Dendritic cell treated with granulocyte-macrophage colony-stimulating factor and Interleukin-4, amounts not matched to agents 40 ng/mL and 50 ng/mL, for 4 days (primary cell): ENCODE results near the gene PCDHB11.
"Not testable (repeated sequence)": the region's sequence is repeated elsewhere in the genome, so short reads cannot be mapped to it uniquely, and the experiment has no call there.

Source experiments
- H3K27ac Mint-ChIP-seq: one replicate; pipeline ENCODE4 v1.8.0; 2022; ENCODE audit warnings: mild to moderate bottlenecking, mixed read lengths
- H3K27me3 Mint-ChIP-seq: one replicate; pipeline ENCODE4 v1.8.0; 2022; ENCODE audit warnings: mild to moderate bottlenecking, mixed read lengths
- H3K36me3 Mint-ChIP-seq: one replicate; pipeline ENCODE4 v1.8.0; 2022; ENCODE audit warnings: low read depth, mixed read lengths
- H3K4me1 Mint-ChIP-seq: one replicate; pipeline ENCODE4 v1.8.0; 2022; ENCODE audit warnings: low read depth, mixed read lengths
- H3K4me3 Mint-ChIP-seq: one replicate; pipeline ENCODE4 v1.8.0; 2022; ENCODE audit warnings: mild to moderate bottlenecking, moderate library complexity, mixed read lengths
- H3K9me3 Mint-ChIP-seq: one replicate; pipeline ENCODE4 v1.8.0; 2022; ENCODE audit warnings: mixed read lengths
- intact Hi-C: fragments of 100-400 bp; cut with micrococcal nuclease; formaldehyde crosslinking; loops from one replicate; pipeline ENCODE4 v1.15.0; 2022

Gene PCDHB11

DNA sequence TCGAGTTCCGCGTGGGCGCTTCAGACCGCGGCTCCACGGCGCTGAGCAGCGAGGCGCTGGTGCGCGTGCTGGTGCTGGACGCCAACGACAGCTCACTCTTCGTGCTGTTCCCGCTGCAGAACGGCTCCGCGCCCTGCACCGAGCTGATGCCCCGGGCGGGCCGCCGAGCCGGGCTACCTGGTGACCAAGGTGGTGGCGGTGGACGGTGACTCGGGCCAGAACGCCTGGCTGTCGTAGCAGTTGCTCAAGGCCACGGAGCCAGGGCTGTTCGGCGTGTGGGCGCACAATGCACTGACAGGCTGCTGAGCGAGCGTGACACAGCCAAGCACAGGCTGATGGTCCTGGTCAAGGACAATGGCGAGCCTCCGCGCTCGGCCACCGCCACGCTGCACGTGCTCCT is 42.1 kb downstream of the PCDHB11 start:
- Mint-ChIP-seq H3K36me3 (peaks cover 9% of the 10 kb centered on the region), H3K27me3 (peaks cover 25% of the 10 kb centered on the region), H3K9me3 (peaks cover 89% of the 10 kb centered on the region), H3K27ac (no peak overlapping the region), H3K4me3 (no peak overlapping the region), H3K4me1 (no peaks in the 10 kb centered on the region)
- intact Hi-C loops, result no loop called here

DNA sequence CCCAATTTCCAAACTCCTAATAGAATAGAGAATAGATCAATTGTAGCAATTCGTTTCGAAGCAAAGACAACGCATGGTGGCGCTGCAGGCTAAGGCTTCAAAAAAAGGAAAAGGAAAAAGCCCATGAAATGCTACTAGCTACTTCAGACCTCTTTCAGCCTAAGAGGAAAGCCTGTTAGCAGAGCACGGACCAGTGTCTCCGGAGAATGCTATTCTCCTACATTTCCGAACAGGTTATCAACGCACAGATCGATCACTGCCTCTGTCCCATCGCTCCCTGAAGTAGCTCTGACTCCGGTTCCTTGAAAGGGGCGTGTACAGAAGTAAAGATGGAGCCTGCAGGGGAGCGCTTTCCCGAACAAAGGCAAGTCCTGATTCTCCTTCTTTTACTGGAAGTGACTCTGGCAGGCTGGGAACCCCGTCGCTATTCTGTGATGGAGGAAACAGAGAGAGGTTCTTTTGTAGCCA is 45.9 kb downstream of the PCDHB11 start, which contains the start of gene PCDHB15:
PCDHB15 (plus strand) TSS at position 146 of the 468 bp plus-strand sequence; CDS start at position 330, 184 bp downstream.
- intact Hi-C loops, result no loop called here
- peaks cover 96% of the 10 kb centered on the region for H3K9me3 Mint-ChIP-seq
- H3K36me3 Mint-ChIP-seq, result peaks cover 6% of the 10 kb centered on the region
- H3K4me3 Mint-ChIP-seq, result no peak within 1 kb of the TSS
- H3K27ac Mint-ChIP-seq, result no peak within 1 kb of the TSS
- peaks cover 20% of the 10 kb centered on the region for H3K27me3 Mint-ChIP-seq
- H3K4me1 Mint-ChIP-seq, result no peaks in the 10 kb centered on the region

DNA sequence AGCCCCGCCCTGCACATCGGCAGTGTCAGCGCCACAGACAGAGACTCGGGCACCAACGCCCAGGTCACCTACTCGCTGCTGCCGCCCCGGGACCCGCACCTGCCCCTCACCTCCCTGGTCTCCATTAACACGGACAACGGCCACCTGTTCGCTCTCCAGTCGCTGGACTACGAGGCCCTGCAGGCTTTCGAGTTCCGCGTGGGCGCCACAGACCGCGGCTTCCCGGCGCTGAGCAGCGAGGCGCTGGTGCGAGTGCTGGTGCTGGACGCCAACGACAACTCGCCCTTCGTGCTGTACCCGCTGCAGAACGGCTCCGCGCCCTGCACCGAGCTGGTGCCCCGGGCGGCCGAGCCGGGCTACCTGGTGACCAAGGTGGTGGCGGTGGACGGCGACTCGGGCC is 47.5 kb downstream of the PCDHB11 start:
- H3K4me3 Mint-ChIP-seq, H3K27ac Mint-ChIP-seq, H3K27me3 Mint-ChIP-seq, intact Hi-C loops, H3K4me1 Mint-ChIP-seq, H3K36me3 Mint-ChIP-seq: not testable (repeated sequence)
- H3K9me3 Mint-ChIP-seq, result peaks cover 93% of the 10 kb centered on the region

DNA sequence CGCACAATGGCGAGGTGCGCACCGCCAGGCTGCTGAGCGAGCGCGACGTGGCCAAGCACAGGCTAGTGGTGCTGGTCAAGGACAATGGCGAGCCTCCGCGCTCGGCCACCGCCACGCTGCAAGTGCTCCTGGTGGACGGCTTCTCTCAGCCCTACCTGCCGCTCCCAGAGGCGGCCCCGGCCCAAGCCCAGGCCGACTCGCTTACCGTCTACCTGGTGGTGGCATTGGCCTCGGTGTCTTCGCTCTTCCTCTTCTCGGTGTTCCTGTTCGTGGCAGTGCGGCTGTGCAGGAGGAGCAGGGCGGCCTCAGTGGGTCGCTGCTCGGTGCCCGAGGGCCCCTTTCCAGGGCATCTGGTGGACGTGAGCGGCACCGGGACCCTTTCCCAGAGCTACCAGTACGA is 48.0 kb downstream of the PCDHB11 start:
- H3K4me3 Mint-ChIP-seq, H3K36me3 Mint-ChIP-seq, H3K27me3 Mint-ChIP-seq, H3K4me1 Mint-ChIP-seq, intact Hi-C loops, H3K27ac Mint-ChIP-seq: not testable (repeated sequence)
- H3K9me3 Mint-ChIP-seq, result peaks cover 93% of the 10 kb centered on the region

DNA sequence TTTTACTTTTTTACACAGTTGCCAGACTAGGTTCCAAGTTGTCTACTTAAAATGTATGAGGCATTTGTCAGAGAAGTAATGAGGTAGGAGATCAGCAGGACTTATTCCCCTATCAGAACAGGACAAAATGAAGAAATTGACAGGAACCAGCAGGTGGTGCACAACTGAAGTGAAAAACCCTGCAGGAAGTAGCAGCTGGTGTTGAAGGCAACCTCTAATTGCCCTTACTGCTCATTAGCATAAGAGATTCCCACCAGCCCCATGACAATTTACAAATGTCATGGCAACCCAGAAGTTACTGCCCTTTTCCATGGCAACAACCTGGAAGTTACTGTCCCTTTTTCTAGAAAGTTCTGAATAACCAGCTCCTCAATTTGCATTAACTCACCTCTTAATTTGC is 51.1 kb downstream of the PCDHB11 start:
- Mint-ChIP-seq H3K9me3 (peaks cover 83% of the 10 kb centered on the region), H3K4me3 (no peak overlapping the region), H3K36me3 (no peaks in the 10 kb centered on the region), H3K4me1 (no peaks in the 10 kb centered on the region), H3K27ac (no peak overlapping the region), H3K27me3 (peaks cover 4% of the 10 kb centered on the region)
- intact Hi-C loops, result no loop called here
